ENCODE results near the gene DOCK11.
A peak's percentile ranks its signal among the peaks of the same experiment; 100 is the strongest.

The DOCK11 gene

GRCh38 chrX:118660085-118660484, 164.5 kb downstream of the DOCK11 start:
- no peak for TF ChIP-seq CTCF (conservative IDR thresholded peaks at IDR 0.05; ENCODE audit: low read depth, low read length)
- H3K4me3 ChIP-seq (ENCODE audit: low read depth, low read length), result no peak overlapping the region
- no peak for DNase-seq (ENCODE audit: low read depth)

- no peak for TF ChIP-seq CTCF (conservative IDR thresholded peaks at IDR 0.05; ENCODE audit: low read depth, low read length)
- no peak overlapping the region for H3K4me3 ChIP-seq (ENCODE audit: low read depth, low read length)
- DNase-seq (ENCODE audit: low read depth), result no peak
These were observed 169.6 kb downstream of the DOCK11 start for GRCh38 chrX:118665204-118665603.

GRCh38 chrX:118666521-118666920, 170.9 kb downstream of the DOCK11 start:
- peak; percentile 33 for DNase-seq (ENCODE audit: low read depth)

GRCh38 chrX:118669435-118669834, 173.8 kb downstream of the DOCK11 start:
- H3K4me3 ChIP-seq (ENCODE audit: low read depth, low read length), result no peak overlapping the region
- no peak for TF ChIP-seq CTCF (conservative IDR thresholded peaks at IDR 0.05; ENCODE audit: low read depth, low read length)
- DNase-seq (ENCODE audit: low read depth), result no peak

More at GRCh38 chrX:118666521-118666920, 170.9 kb downstream of the DOCK11 start:
- no peak for TF ChIP-seq CTCF (conservative IDR thresholded peaks at IDR 0.05; ENCODE audit: low read depth, low read length)
- H3K4me3 ChIP-seq (ENCODE audit: low read depth, low read length), result no peak overlapping the region

- no peak for DNase-seq (ENCODE audit: low read depth)
- no peak for TF ChIP-seq CTCF (conservative IDR thresholded peaks at IDR 0.05; ENCODE audit: low read depth, low read length)
- H3K4me3 ChIP-seq (ENCODE audit: low read depth, low read length), result no peak overlapping the region
These were observed 179.8 kb downstream of the DOCK11 start for GRCh38 chrX:118675326-118675965.

- H3K4me3 ChIP-seq (ENCODE audit: low read depth, low read length), result no peak overlapping the region
- no peak for DNase-seq (ENCODE audit: low read depth)
- no peak for TF ChIP-seq CTCF (conservative IDR thresholded peaks at IDR 0.05; ENCODE audit: low read depth, low read length)
These were observed 180.3 kb downstream of the DOCK11 start for GRCh38 chrX:118675966-118676349.

- DNase-seq (ENCODE audit: low read depth), result no peak
- no peak overlapping the region for H3K4me3 ChIP-seq (ENCODE audit: low read depth, low read length)
- no peak for TF ChIP-seq CTCF (conservative IDR thresholded peaks at IDR 0.05; ENCODE audit: low read depth, low read length)
These were observed 181.7 kb downstream of the DOCK11 start for GRCh38 chrX:118677318-118677717.

Measured in choroid plexus epithelial cell (primary cell).